Lung (tissue), 12 donors: ENCODE results near the gene PROCA1. TPM values are rescaled to one million over a fixed set of nuclear protein-coding genes. Genes with fewer than 3 reads are reported as not detected.

Experiments used
- ATAC-seq: fragments of 200-7000 bp; cut with Tn5 transposase; one replicate; pipeline ENCODE4 v1.9.1; 2020; ENCODE audit warnings: moderate number of reproducible peaks; ENCODE audit not compliant: insufficient read depth, low FRiP score
- DNase-seq, 3 donors: peaks; one replicate each; pipeline ENCODE4 v3.0.0-alpha.2; 2013 to 2017
- H3K27ac ChIP-seq, 2 donors: one replicate each; pipeline ENCODE4 v1.5.1; 2013; ENCODE audit warnings: mild to moderate bottlenecking in 2 of 2, moderate library complexity in 2 of 2, control low read depth in 1 of 2, inconsistent platforms in 1 of 2, low read depth in 1 of 2, low read length in 1 of 2
- H3K27me3 ChIP-seq, 3 donors: one replicate each; pipeline ENCODE4 v1.5.1; 2013; ENCODE audit warnings: low read length in 2 of 3; ENCODE audit not compliant: control insufficient read depth in 3 of 3, insufficient read depth in 3 of 3
- H3K36me3 ChIP-seq, 4 donors: one replicate each; pipeline ENCODE4 v1.5.1; 2013; ENCODE audit warnings: low read length in 4 of 4, mild to moderate bottlenecking in 1 of 4, moderate library complexity in 1 of 4; ENCODE audit not compliant: control insufficient read depth in 4 of 4, insufficient read depth in 4 of 4
- H3K4me1 ChIP-seq, 5 donors: one replicate each; pipeline ENCODE4 v1.5.1; 2013; ENCODE audit warnings: low read length in 5 of 5, mild to moderate bottlenecking in 2 of 5, moderate library complexity in 1 of 5; ENCODE audit not compliant: control insufficient read depth in 5 of 5, insufficient read depth in 5 of 5
- H3K4me3 ChIP-seq: one replicate; pipeline ENCODE4 v1.5.1; 2013; ENCODE audit warnings: mild to moderate bottlenecking, control low read depth, moderate library complexity
- H3K9ac ChIP-seq, 2 donors: one replicate each; pipeline ENCODE4 v1.5.1; 2013; ENCODE audit warnings: low read length in 2 of 2, control low read depth in 1 of 2; ENCODE audit not compliant: insufficient read depth in 1 of 2
- H3K9me3 ChIP-seq, 4 donors: one replicate each; pipeline ENCODE4 v1.5.1; 2013; ENCODE audit warnings: low read length in 3 of 4, mild to moderate bottlenecking in 1 of 4, moderate library complexity in 1 of 4; ENCODE audit not compliant: control insufficient read depth in 4 of 4, insufficient read depth in 3 of 4
- CTCF ChIP-seq: IDR thresholded peaks from 2 replicates; pipeline ENCODE4 v1.5.1; 2012; ENCODE audit warnings: mild to moderate bottlenecking; ENCODE audit errors: control extremely low read depth, extremely low read depth
- WGBS, 2 donors: extraction: QIAGEN DNeasy Blood & Tissue Kit; methylation state at CpG; one replicate each; pipeline ENCODE4 v1.1.7; 2013; 5-methylcytosine and 5-hydroxymethylcytosine counted together
- polyA plus RNA-seq, 2 donors: library from polyadenylated mRNA; stranded (reverse); fragments of 200-250 nt; gene quantifications; one replicate each; pipeline ENCODE4 v1.2.1, GENCODE V29; 2013
- total RNA-seq, 2 donors: library from RNA; depleted of rRNA in 1 of 2; stranded (reverse); fragments of >200 nt in 1 of 2; gene quantifications; one replicate each; pipeline ENCODE4 v1.2.1, GENCODE V29; 2014 to 2021
- donor health status: control.
- donor health status: control.
- donor health status: Bipolar disorder and iron deficiency.
- donor health status: healthy.
- donor health status: DM: yes; HTN: yes; CAD: no.

PROCA1 gene
- total and polyA plus RNA-seq, 4 donors: 1.2 to 3.7 (median 2.7) TPM

- H3K9ac ChIP-seq: no peak overlapping the region
These were observed 9.5 kb downstream of the PROCA1 start for GRCh38 chr17:28702026-28702751.

GRCh38 chr17:28700830-28701492 is 10.7 kb downstream of the PROCA1 start:
- Histone ChIP-seq H3K9me3 (no peaks in the 10 kb centered on the region), H3K27me3 (no peaks in the 10 kb centered on the region), H3K27ac (no peak overlapping the region), H3K36me3 (peaks cover 50 to 85% (median 53%) of the 10 kb centered on the region in 4 donors), H3K4me1 (no peaks in the 10 kb centered on the region), H3K9ac (no peak overlapping the region), H3K4me3 (no peak overlapping the region)
- 92 to 94% methylated on average over 10 of the region's 10 CpGs for WGBS, 2 donors
- DNase-seq (no peak), ATAC-seq (no peak)
- no peak for TF ChIP-seq CTCF

More at GRCh38 chr17:28702026-28702751, 9.5 kb downstream of the PROCA1 start:
- Histone ChIP-seq H3K27me3 (no peaks in the 10 kb centered on the region), H3K9me3 (no peaks in the 10 kb centered on the region), H3K36me3 (peaks cover 43 to 74% (median 46%) of the 10 kb centered on the region in 4 donors), H3K4me3 (no peak overlapping the region), H3K4me1 (no peaks in the 10 kb centered on the region), H3K27ac (no peak overlapping the region)
- no peak for ATAC-seq
- peak in 1 of 3 donors; percentile 38 for DNase-seq
- no peak for TF ChIP-seq CTCF
- 69 to 76% methylated on average over 10 of the region's 10 CpGs for WGBS, 2 donors

- no peak overlapping the region for H3K4me3 ChIP-seq
- 90 to 91% methylated on average over 8 of the region's 8 CpGs for WGBS, 2 donors
- H3K9me3 ChIP-seq: no peaks in the 10 kb centered on the region
- H3K27me3 ChIP-seq: no peaks in the 10 kb centered on the region
- no peak for TF ChIP-seq CTCF
- H3K4me1 ChIP-seq: no peaks in the 10 kb centered on the region
- peaks cover 54 to 91% (median 58%) of the 10 kb centered on the region in 4 donors for H3K36me3 ChIP-seq
- ATAC-seq (no peak), DNase-seq (no peak)
- H3K27ac ChIP-seq: no peak overlapping the region
- no peak overlapping the region for H3K9ac ChIP-seq
These were observed 11.4 kb downstream of the PROCA1 start for GRCh38 chr17:28700278-28700677.
